ENCODE data around the gene MFSD1.
"Not testable (repeated sequence)": the region's sequence is repeated elsewhere in the genome, so short reads cannot be mapped to it uniquely, and the experiment has no call there.

DNA sequence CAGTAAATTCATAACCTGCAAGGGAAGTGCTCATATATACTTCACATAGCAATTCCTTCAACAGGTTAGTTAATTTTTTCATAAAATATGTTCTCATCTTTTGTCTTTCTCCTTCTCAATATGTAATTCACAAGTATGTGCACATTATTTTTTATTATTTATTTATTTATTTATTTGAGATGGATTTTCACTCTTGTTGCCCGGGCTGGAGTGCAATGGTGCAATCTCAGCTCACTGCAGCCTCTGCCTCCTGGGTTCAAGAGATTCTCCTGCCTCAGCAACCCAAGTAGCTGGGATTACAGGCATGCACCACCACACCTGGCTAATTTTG, 10.3 kb upstream of the MFSD1 start:
- TF ChIP-seq POLR2A (IDR thresholded peaks at IDR 0.05), result not testable (repeated sequence)
- TF ChIP-seq, protein P1, sequence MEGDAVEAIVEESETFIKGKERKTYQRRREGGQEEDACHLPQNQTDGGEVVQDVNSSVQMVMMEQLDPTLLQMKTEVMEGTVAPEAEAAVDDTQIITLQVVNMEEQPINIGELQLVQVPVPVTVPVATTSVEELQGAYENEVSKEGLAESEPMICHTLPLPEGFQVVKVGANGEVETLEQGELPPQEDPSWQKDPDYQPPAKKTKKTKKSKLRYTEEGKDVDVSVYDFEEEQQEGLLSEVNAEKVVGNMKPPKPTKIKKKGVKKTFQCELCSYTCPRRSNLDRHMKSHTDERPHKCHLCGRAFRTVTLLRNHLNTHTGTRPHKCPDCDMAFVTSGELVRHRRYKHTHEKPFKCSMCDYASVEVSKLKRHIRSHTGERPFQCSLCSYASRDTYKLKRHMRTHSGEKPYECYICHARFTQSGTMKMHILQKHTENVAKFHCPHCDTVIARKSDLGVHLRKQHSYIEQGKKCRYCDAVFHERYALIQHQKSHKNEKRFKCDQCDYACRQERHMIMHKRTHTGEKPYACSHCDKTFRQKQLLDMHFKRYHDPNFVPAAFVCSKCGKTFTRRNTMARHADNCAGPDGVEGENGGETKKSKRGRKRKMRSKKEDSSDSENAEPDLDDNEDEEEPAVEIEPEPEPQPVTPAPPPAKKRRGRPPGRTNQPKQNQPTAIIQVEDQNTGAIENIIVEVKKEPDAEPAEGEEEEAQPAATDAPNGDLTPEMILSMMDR (IDR thresholded peaks at IDR 0.05), result not testable (repeated sequence)
